ENCODE results near the gene OLFML3.

OLFML3 gene

DNA sequence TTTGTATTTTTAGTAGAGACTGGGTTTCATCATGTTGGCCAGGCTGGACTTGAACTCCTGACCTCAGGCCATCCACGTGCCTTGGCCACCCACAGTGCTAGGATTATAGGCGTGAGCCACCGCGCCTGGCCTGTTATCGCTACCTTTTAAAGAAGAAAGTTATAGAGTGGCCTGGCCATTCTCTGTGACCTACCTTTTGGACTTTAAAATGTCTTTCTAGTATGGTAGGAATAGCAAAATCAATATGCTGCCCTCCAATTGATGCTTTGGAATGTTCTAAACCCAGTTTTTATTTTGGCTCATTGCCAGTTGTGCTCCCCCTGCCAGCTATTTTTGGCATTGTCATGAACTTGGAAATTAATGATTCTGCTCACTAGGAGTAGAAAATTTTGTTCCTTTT lies 30.3 kb upstream of the OLFML3 start:
- no peak for DNase-seq (ENCODE audit: low spot score)

DNA sequence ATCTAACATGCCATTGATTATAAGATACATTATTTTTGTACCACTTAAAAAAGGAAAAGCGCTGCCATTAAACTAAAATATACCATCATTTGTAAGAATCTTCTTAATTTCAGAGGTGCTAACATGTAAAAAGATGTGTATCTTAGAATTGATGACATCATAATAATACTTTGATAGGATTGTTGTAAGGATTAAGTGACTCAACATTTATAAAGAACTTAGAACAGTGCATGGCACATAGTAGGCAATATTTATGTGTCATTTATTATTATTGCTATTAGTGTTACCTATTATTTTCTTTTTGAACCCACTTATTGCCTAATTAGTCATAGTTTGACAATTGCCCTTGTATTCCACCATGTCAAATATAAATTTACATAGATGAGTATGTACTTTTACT lies 28.4 kb upstream of the OLFML3 start:
- no peak for DNase-seq (ENCODE audit: low spot score)

DNA sequence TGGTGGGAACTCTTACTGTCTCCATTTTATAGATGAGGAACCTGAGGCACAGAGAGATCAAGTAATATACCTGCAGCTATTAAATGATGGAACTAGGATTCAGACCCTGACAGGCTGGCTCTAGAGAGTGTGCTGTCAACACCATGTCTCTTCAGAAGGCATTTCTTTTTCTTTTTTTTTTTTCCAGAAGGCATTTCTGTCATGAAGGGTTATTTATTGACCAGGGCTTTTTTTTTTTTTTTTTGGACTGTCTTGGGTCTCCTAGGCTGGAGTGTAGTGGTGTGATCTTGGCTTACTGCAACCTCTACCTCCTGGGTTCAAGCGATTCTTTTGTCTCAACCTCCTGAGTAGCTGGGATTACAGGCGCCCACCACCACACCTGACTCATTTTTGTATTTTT lies 27.6 kb upstream of the OLFML3 start:
- no peak for DNase-seq (ENCODE audit: low spot score)

- no peak for DNase-seq (ENCODE audit: low spot score)
These were observed 21.3 kb upstream of the OLFML3 start for GRCh38 chr1:113957984-113958383.

GRCh38 chr1:113958691-113959090 lies 20.6 kb upstream of the OLFML3 start:
- DNase-seq (ENCODE audit: low spot score) = no peak

DNA sequence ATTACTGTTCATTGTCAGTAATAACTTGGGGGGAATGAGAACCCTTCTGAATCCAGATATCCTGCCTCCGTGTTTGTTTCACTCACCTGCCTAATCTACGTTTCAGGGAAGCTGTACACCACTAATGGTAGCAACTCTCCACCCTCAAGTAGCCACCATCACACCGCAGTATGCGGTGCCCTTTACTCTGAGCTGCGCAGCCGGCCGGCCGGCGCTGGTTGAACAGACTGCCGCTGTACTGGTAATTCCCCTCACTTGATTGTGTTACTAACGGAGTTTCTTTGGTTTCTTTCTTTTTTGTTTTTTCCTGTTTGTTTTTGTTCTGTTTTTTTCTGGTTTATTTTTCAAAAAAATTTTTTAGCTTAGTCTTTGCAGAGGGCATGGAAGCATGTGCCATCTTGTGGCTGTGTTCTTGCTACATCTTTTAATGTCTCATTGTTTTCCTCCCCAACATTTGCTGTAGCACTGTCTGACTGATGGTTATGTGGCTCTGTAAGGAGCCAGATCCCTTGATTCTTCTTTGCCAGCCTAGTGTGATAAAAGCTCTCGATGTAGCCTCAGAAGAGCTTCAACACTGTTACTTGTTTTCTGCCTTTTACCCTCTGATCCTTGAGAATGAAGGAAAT lies 15.9 kb upstream of the OLFML3 start:
- no peak for DNase-seq (ENCODE audit: low spot score)

DNA sequence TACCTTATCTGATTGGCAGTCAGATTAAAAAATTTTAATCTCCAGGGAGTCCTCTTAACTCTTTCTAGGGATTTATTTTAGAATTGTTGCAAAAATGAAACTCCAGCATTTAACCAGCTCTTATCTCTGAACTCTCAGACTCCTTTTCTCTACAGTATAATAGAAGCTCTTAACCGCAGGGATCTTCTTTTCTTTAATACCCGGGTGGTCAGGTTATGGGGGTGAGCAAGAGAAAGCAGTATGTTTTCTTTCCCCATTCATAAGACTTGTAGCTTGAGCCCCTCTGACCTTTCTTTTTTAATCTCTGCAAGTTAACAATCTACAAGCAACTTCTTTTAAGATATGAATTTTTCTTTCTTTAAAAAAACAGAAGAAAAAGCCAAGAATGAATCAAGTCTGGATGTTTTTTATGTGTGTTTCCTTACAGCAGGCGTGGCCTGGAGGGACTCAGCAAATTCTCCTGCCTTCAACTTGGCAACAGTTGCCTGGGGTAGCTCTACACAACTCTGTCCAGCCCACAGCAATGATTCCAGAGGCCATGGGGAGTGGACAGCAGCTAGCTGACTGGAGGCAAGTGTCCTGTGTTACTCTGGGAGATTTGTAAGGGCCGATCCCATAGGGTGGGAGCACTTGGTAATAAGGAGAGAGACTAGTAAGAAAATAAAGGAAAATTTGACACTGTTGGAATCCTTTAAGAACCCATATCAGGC lies 13.4 kb upstream of the OLFML3 start:
- DNase-seq (ENCODE audit: low spot score) = no peak

DNA sequence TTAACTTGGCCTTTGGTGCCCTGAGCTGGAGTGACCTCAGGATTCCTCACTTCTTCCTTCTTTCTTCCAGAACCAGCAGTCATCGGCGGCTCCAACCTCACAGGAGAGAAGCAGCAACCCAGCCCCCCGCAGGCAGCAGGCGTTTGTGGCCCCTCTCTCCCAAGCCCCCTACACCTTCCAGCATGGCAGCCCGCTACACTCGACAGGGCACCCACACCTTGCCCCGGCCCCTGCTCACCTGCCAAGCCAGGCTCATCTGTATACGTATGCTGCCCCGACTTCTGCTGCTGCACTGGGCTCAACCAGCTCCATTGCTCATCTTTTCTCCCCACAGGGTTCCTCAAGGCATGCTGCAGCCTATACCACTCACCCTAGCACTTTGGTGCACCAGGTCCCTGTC lies 6.3 kb upstream of the OLFML3 start:
- DNase-seq (ENCODE audit: low spot score) = no peak

GRCh38 chr1:113975211-113975895 lies 3.9 kb upstream of the OLFML3 start:
- peak; percentile 46 for DNase-seq (ENCODE audit: low spot score)

DNA sequence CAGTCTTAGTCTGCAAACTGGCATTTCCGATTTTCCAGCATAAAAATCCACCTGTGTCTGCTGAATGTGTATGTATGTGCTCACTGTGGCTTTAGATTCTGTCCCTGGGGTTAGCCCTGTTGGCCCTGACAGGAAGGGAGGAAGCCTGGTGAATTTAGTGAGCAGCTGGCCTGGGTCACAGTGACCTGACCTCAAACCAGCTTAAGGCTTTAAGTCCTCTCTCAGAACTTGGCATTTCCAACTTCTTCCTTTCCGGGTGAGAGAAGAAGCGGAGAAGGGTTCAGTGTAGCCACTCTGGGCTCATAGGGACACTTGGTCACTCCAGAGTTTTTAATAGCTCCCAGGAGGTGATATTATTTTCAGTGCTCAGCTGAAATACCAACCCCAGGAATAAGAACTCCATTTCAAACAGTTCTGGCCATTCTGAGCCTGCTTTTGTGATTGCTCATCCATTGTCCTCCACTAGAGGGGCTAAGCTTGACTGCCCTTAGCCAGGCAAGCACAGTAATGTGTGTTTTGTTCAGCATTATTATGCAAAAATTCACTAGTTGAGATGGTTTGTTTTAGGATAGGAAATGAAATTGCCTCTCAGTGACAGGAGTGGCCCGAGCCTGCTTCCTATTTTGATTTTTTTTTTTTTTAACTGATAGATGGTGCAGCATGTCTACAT lies 2.5 kb upstream of the OLFML3 start:
- no peak for DNase-seq (ENCODE audit: low spot score)

GRCh38 chr1:113977906-113978305 lies 1.4 kb upstream of the OLFML3 start:
- no peak for DNase-seq (ENCODE audit: low spot score)

GRCh38 chr1:113980110-113980509 lies 836 bp downstream of the OLFML3 start:
- DNase-seq (ENCODE audit: low spot score) = no peak

DNA sequence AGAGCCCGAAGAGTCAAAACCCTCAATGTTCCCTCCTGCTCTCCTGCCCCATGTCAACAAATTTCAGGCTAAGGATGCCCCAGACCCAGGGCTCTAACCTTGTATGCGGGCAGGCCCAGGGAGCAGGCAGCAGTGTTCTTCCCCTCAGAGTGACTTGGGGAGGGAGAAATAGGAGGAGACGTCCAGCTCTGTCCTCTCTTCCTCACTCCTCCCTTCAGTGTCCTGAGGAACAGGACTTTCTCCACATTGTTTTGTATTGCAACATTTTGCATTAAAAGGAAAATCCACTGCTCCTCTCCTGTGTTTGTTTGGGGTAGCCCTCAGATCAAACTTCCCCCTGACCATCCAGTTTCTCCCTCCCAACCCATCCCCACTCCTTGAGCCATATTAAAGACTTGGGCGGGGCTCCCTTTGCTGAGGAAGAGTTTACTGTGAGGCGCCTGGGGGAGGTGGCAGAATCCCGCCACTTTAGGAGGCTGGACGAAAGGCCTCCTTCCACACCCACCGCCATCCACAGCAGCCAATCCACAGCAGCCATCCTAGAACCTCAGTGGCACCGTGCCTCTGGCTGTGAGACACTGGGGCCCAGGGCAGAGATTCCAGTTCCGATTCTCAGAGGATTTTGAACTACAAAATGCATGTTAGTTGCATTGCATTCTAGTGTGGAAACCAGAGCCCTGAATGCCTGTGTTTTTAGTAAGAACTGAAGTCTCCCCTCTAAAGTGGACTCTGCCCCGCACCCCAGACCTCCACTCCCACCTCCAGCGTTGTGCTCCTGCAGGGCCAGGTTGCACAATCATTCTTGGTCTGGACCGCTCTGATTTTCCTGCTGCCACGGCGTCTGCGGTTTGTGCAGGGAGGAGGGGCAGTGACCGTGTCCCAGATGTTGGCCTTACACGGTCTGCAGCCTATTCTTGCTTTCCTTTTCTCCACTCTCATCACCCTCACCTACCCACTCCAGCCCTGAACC lies 3.0 kb downstream of the OLFML3 start:
- DNase-seq (ENCODE audit: low spot score) = no peak

DNA sequence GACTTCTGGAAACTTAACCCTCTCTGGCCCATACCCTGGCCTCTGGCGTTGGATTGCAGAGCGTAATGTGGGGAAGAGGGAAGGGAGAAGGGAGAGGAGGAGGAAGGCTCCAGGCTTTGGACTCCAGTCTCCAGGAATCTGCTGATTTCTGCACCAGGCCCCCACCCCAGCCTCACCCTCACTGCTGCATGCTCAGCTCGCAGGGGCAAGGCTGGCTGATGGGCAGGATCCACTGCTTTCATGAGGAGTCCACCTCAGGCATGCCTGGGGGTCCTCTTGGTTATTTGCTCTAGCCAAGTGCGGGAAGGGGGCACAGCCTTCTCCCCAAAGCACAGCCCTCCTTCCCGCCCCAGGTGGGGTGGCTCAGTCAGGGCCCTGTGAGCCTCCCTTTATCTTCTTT lies 3.7 kb downstream of the OLFML3 start:
- DNase-seq (ENCODE audit: low spot score) = no peak

GRCh38 chr1:113983391-113983790 lies 4.1 kb downstream of the OLFML3 start:
- DNase-seq (ENCODE audit: low spot score) = no peak

DNA sequence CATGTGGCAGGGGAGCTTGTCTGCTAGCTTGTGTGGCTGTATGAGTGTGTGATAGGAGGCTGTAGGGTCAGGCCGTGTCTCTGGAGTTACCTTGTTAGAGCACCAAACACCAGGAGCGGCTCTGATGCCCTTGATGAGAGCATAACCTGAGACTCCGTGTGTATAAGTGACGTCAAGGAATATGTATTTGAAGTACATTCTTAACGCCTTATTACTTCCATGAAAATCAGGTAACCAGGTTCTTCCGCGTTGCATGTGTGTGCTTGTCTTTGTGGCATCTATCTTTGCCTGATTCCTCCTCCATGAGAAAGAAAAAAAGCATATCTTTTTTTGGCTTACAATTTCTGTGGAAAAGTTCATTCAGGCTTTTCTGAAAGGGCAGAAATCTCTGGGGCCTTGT lies 4.6 kb downstream of the OLFML3 start:
- no peak for DNase-seq (ENCODE audit: low spot score)

- DNase-seq (ENCODE audit: low spot score) = no peak
These were observed 5.4 kb downstream of the OLFML3 start for GRCh38 chr1:113984710-113985109.

GRCh38 chr1:113986802-113987201 lies 7.5 kb downstream of the OLFML3 start:
- DNase-seq (ENCODE audit: low spot score) = no peak

DNA sequence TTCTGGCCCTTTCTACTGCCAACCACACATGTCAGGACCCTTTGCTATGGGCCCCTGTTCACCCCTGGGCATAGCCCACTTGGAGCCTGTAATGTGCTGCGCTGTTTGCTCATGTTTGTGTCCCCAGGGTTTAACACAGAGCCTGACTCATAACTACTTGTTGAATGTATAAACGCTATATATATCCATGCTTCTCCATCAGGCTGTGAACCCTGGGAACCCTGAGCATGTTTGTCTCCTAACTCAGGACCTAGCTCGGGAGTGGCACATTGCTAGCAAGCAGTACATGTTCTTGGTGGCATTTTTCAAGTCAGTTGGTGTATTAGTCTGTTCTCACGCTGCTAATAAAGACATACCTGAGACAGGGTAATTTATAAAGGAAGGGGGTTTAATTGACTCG lies 8.0 kb downstream of the OLFML3 start:
- DNase-seq (ENCODE audit: low spot score) = no peak

GRCh38 chr1:113990530-113990929 lies 11.3 kb downstream of the OLFML3 start:
- DNase-seq (ENCODE audit: low spot score) = no peak

GRCh38 chr1:113990961-113991360 lies 11.7 kb downstream of the OLFML3 start:
- DNase-seq (ENCODE audit: low spot score) = no peak

All from activated CD4-positive, alpha-beta T cell treated with anti-CD3 and anti-CD28 coated beads, Interleukin-2, Interleukin-4, amounts not matched to agents 100 ng/mL and 50 ng/mL, durations not matched to agents 16 hours and 8 hours (primary cell).